PC-3 (cell line): ENCODE data around the gene HNRNPF. TPM values are rescaled to one million over a fixed set of nuclear protein-coding genes. Genes with fewer than 3 reads are reported as not detected.

Experiments used
- ATAC-seq: fragments of 200-7000 bp; cut with Tn5 transposase; 2 replicates; pipeline ENCODE4 v1.9.1; 2020; ENCODE audit warnings: mild to moderate bottlenecking, moderate library complexity
- BruUV-seq: library from RNA; stranded (reverse); fragments of 400-500 nt; replicated peaks from 2 replicates; lab custom pipeline; 2021; lab: Mats Ljungman, UMichigan
- CTCF ChIA-PET: fragments of 300-600 bp; sonication (Branson Sonifier 250); formaldehyde crosslinking; loops from one replicate; lab custom pipeline; 2022; ENCODE audit warnings: antibody characterized with exemption; lab: Charles Lee
- POLR2A ChIA-PET: fragments of 300-600 bp; sonication (Branson Sonifier 250); formaldehyde crosslinking; loops from one replicate; lab custom pipeline; 2022; ENCODE audit warnings: antibody characterized with exemption; ENCODE audit not compliant: unreplicated experiment; lab: Charles Lee
- DNase-seq: peaks from one replicate; pipeline ENCODE4 v3.0.0-alpha.2; 2015
- H2AFZ ChIP-seq: fragments of 300-600 bp; sonication (generic); 2 replicates; pipeline ENCODE4 v1.6.0; 2016; ENCODE audit warnings: antibody characterized with exemption, low read length
- H3F3A ChIP-seq: fragments of 300-600 bp; sonication (generic); one replicate; pipeline ENCODE4 v1.6.0; 2017; ENCODE audit warnings: antibody characterized with exemption, low read length, control low read depth, mild to moderate bottlenecking; ENCODE audit not compliant: unreplicated experiment
- H3K27ac ChIP-seq: fragments of 300-600 bp; sonication (generic); 2 replicates; pipeline ENCODE4 v1.5.1; 2016; ENCODE audit warnings: mild to moderate bottlenecking, low read length
- H3K27me3 ChIP-seq: fragments of 300-600 bp; sonication (generic); 2 replicates; pipeline ENCODE4 v1.6.1; 2016; ENCODE audit warnings: low read length, mixed read lengths
- H3K36me3 ChIP-seq: fragments of 300-600 bp; sonication (generic); 2 replicates; pipeline ENCODE4 v1.6.1; 2016; ENCODE audit warnings: low read depth, mixed run types, low read length, mixed read lengths
- H3K4me1 ChIP-seq: fragments of 300-600 bp; sonication (generic); 2 replicates; pipeline ENCODE4 v1.5.1; 2016; ENCODE audit warnings: low read length; ENCODE audit not compliant: insufficient read depth
- H3K4me2 ChIP-seq: fragments of 300-600 bp; sonication (generic); 2 replicates; pipeline ENCODE4 v1.6.0; 2016; ENCODE audit warnings: low read length
- H3K4me3 ChIP-seq: fragments of 300-600 bp; sonication (generic); 2 replicates; pipeline ENCODE4 v1.5.1; 2016; ENCODE audit warnings: mild to moderate bottlenecking, low read length, mixed read lengths
- H3K79me2 ChIP-seq: fragments of 300-600 bp; sonication (generic); 2 replicates; pipeline ENCODE4 v1.6.1; 2017; ENCODE audit warnings: low read length, mixed read lengths
- H3K9ac ChIP-seq: fragments of 300-600 bp; sonication (generic); 2 replicates; pipeline ENCODE4 v1.6.0; 2016; ENCODE audit warnings: mild to moderate bottlenecking, low read length
- H3K9me2 ChIP-seq: fragments of 300-600 bp; sonication (generic); replicated peaks from 2 replicates; pipeline ENCODE4 v1.6.1; 2016; ENCODE audit warnings: mixed run types, low read length, mixed read lengths
- H3K9me3 ChIP-seq: fragments of 300-600 bp; sonication (generic); 2 replicates; pipeline ENCODE4 v1.6.1; 2016; ENCODE audit warnings: low read length, mixed read lengths
- H4K20me1 ChIP-seq: fragments of 300-600 bp; sonication (generic); 2 replicates; pipeline ENCODE4 v1.6.1; 2016; ENCODE audit warnings: low read length, mixed read lengths
- EZH2 ChIP-seq: fragments of 300-600 bp; sonication (generic); IDR thresholded peaks from one replicate; pipeline ENCODE4 v1.6.1; 2017; ENCODE audit warnings: antibody characterized with exemption, mild to moderate bottlenecking, low read length; ENCODE audit not compliant: unreplicated experiment
- EZH2phosphoT487 ChIP-seq: fragments of 300-600 bp; sonication (generic); IDR thresholded peaks from 2 replicates; pipeline ENCODE4 v1.6.1; 2018; ENCODE audit warnings: mild to moderate bottlenecking, antibody characterized with exemption, low read length, borderline replicate concordance
- intact Hi-C: fragments of 100-400 bp; cut with micrococcal nuclease; formaldehyde crosslinking; loops from 2 replicates; pipeline ENCODE4 v1.9.0; 2023
- total RNA-seq: library from RNA; depleted of rRNA; stranded (reverse); fragments of >200 nt; gene quantifications from 2 replicates; pipeline ENCODE4 v1.2.3, GENCODE V29; 2014; rRNA removed
- TF ChIP-seq, protein P1 (sequence below): fragments of 300-600 bp; sonication (generic); conservative IDR thresholded peaks from 2 replicates; pipeline ENCODE4 v1.5.1; 2017; ENCODE audit warnings: antibody characterized with exemption, low read depth, mild to moderate bottlenecking, low read length

The HNRNPF gene
- total RNA-seq, 1 experiment from 2014 or later: 421 TPM

DNA sequence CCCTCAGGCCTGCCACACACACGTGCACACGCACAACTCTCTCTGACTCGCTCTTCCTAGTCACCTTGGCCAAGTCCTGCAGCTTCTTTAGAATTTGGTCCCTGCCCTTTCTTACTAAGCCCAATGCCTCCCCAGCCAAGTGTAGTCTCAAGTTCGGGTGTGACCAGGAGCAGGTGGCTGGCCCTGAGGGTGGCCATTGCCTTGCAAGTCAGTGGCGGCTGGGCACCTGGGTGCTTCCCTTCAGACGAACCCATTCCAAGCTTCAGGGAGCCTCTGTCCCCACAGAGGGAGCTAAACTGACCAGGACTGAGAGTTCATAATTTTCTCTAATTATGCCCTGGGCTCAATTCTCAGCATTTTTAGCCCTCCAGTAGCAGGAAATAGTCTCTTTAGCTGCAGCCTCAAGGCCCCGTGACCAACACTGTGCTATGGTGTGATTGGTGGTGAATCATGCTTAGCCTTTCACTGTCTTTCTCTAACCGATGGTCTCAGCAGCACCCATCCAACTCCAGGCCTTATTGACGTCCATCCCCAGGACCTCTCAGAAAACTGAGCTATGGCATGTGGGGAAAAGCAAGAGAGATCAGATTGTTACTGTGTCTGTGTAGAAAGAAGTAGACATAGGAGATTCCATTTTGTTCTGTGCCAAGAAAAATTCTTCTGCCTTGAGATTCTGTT is 72.2 kb downstream of the HNRNPF start:
- Histone ChIP-seq H3K4me2 (no peak overlapping the region), H3K9me3 (no peaks in the 10 kb centered on the region), H2AFZ (no peak overlapping the region), H3K9ac (no peak overlapping the region), H3K9me2 (no peaks in the 10 kb centered on the region), H3K36me3 (no peaks in the 10 kb centered on the region), H3K27me3 (peaks cover 4% of the 10 kb centered on the region), H3K4me3 (no peak overlapping the region), H3K27ac (no peak overlapping the region), H3K79me2 (no peaks in the 10 kb centered on the region), H3F3A (no peaks in the 10 kb centered on the region), H3K4me1 (peaks cover 10% of the 10 kb centered on the region; the same call in 1 of the 2 replicates), H4K20me1 (no peaks in the 10 kb centered on the region)
- DNase-seq (no peak), ATAC-seq (no peak)
- CTCF ChIA-PET: no interaction called here
- POLR2A ChIA-PET: no interaction called here
- no peak for TF ChIP-seq EZH2phosphoT487
- TF ChIP-seq EZH2: no peak
- TF ChIP-seq, protein P1, sequence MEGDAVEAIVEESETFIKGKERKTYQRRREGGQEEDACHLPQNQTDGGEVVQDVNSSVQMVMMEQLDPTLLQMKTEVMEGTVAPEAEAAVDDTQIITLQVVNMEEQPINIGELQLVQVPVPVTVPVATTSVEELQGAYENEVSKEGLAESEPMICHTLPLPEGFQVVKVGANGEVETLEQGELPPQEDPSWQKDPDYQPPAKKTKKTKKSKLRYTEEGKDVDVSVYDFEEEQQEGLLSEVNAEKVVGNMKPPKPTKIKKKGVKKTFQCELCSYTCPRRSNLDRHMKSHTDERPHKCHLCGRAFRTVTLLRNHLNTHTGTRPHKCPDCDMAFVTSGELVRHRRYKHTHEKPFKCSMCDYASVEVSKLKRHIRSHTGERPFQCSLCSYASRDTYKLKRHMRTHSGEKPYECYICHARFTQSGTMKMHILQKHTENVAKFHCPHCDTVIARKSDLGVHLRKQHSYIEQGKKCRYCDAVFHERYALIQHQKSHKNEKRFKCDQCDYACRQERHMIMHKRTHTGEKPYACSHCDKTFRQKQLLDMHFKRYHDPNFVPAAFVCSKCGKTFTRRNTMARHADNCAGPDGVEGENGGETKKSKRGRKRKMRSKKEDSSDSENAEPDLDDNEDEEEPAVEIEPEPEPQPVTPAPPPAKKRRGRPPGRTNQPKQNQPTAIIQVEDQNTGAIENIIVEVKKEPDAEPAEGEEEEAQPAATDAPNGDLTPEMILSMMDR: no peak
- BruUV-seq: no TSS peak
- intact Hi-C loops: no loop called here

DNA sequence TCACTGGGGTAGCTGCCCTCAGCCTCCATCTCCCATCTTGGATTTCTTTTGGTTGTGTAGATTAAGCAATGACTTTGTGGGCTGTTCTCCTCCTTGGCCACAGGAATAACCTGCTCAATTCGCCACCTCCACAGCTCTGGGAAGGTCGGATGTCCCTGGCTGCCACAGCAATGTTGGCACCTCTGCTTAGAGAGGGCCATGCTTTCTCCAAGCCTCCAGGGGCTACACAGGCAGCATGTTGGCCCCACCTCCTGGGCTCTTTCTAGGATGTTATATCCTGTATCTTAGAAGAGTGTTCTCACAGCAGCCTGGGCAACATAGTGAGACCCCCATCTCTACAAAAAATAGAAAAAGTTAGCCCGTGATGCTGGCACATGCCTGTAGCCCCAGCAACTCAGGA is 72.9 kb downstream of the HNRNPF start:
- no peaks in the 10 kb centered on the region for H3K36me3 ChIP-seq
- no peak overlapping the region for H2AFZ ChIP-seq
- peaks cover 8% of the 10 kb centered on the region; the same call in 1 of the 2 replicates for H3K4me1 ChIP-seq
- H4K20me1 ChIP-seq: no peaks in the 10 kb centered on the region
- TF ChIP-seq EZH2phosphoT487 (no peak), EZH2 (no peak)
- TF ChIP-seq, protein P1: no peak
- H3K9me2 ChIP-seq: no peaks in the 10 kb centered on the region
- intact Hi-C loops: no loop called here
- H3K4me3 ChIP-seq: no peak overlapping the region
- no peak overlapping the region for H3K9ac ChIP-seq
- POLR2A ChIA-PET: no interaction called here
- ATAC-seq (no peak), DNase-seq (no peak)
- H3K4me2 ChIP-seq: no peak overlapping the region
- CTCF ChIA-PET: no interaction called here
- peaks cover 8% of the 10 kb centered on the region for H3K27me3 ChIP-seq
- no peaks in the 10 kb centered on the region for H3K9me3 ChIP-seq
- H3K27ac ChIP-seq: no peak overlapping the region
- H3F3A ChIP-seq: no peaks in the 10 kb centered on the region
- no peaks in the 10 kb centered on the region for H3K79me2 ChIP-seq
- no TSS peak for BruUV-seq

Other genes with a start within 250 kb of the HNRNPF start
- not detected in 2 replicates for gene RASGEF1A, start 142.1 kb downstream of the HNRNPF start, total RNA-seq
- not detected in 2 replicates for gene FXYD4, start 37.5 kb downstream of the HNRNPF start, total RNA-seq
- gene ZNF487, start 27.9 kb upstream of the HNRNPF start, total RNA-seq: 7.0 and 9.4 TPM in 2 replicates
- gene ZNF239, start 165.4 kb upstream of the HNRNPF start, total RNA-seq: 8.5 and 9.7 TPM in 2 replicates
- gene ZNF485, start 197.3 kb upstream of the HNRNPF start, total RNA-seq: 1.2 and 1.3 TPM in 2 replicates
- gene ZNF32, start 239.7 kb upstream of the HNRNPF start, total RNA-seq: 14.3 and 16.7 TPM in 2 replicates